HG02885 (cell line): ENCODE measurements around the gene NOTCH1.

Source experiments
- ATAC-seq: cut with Tn5 transposase; IDR thresholded peaks from one replicate; pipeline ENCODE4 v1.9.1; 2021; ENCODE audit warnings: mild to moderate bottlenecking; ENCODE audit not compliant: unreplicated experiment, poor library complexity

The NOTCH1 gene

DNA sequence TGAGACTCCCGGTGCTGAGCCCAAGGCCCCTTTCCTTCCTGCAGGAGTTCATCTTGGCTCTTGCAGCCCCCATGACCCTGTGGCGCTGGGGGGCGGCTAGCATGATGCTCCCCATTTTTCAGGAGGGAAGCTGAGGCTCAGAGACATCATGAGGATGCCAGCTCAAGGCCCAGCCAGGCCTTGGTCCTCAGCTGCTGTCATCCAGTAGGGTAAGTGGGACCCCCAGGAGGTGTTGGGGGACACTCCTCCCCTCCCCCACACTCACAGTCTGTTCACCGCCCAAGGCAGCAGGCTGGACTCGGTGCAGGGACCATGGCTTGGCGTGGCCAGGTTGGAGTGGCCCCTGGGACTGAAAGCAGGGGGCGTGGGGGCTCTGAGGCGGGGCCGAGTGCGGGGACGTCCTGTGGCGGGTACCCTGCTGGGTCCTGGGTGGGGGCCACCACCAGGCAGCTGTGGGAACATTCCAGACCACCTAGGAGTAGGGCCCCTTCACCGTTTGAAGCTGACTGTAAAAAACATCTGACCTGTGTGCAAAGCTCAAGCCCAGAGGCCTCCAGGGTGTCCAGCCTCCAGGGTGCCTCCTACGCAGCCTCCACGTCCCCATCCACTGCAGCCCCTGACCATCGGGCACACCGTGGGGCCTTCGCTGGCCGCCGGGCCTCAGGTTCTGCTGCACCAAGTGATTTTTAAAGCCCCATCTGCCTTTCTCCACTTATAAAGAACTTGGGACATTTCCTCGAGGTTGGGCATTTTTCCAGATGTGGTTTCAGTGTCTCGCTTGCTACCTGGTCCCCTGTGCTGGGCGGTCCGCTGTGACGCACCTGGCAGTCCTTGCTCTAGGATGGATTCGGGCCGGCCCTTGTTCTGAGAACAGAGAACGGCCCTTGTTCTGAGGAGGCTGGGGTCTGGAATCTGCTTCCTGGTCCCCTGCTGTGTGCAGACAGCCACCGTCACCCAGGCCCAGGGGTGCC is 3.4 kb upstream of the NOTCH1 start:
- no peak for ATAC-seq

DNA sequence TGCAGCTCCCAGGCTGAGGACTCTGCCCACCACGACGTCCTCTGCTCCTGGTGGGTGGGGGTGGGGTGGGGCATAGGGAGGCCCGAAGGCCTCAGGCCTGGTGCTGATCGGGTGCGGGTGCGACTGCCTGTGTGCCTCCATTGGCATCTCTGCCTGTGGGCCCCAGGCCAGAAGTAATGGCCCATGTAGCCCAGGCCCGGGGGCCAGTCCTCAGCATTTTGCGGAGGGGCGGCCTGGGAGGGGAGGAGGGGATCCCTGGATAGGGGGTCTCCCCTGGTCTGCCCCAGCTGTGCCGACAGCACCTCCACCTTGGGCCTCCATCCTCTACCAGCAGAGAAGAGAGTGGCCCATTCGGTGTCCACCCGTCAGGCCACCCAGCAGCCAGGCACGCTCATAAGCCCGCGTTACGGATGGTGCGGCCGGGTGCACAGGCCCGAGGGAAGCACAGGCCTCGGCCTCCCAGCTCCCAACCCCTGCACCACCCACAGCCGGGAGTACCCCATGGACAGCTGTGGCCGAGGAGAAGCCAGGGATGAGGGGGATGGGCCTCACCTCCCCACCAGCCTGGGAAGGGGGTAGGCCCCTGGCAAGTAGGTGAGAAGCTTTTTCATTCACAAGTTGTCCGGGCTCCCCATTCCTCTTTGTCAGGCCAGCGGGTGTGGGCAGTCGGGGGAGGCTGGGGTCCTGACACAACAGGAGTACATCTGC is 1.8 kb upstream of the NOTCH1 start:
- ATAC-seq = no peak

DNA sequence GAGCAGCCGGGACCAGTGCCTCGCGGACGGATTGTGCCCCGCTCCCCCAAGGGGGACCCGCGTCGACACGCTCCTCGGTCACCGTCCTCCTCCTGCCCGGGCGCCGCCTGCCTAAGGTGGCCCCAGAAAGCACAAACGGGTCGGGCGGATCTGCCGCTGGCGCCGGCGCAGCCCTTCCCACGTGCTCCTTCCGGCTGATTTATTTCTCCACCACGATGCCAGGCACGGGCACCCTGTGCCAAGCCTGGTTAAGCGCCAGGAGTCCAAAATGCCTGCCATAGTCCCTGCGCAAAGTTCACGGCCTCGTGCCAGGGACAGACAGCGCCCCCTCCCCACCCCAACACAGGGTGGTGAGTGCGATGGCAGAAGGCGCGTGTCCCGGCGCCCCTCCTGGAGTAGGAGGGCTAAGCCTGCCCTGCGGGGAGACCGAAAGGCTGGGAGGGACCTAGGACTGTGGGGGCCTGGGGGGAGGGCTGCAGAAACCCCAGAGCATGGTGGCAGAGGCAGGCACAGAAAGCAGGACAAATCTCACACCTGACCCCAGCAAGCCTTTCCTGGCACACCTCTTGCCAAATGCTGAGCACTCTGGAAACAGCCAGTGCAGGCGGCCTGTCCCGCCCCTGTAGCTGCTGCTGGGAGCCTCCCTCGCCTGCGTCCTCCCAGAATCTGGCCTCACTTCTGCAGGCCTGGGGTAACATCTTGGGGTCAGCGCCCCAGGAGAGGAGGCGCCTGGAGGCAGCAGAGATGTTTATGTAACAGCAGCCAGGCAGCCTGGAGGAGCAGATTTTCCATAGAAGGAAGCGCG is 1.1 kb upstream of the NOTCH1 start:
- ATAC-seq = peak; percentile 1

DNA sequence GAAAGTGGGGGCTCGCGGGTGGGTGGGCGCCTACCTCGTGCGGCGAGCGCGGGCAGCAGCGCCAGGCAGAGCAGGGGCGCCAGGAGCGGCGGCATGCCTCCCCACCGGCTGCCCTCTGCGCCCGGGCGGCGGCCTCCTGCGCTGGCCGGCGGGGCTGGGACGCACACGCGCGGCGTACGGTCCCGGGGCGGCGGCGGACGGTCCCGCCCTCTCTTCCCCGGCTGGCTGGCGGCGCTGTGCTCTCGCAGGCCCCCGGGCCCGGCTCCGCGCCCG is 220 bp downstream of the NOTCH1 start:
- ATAC-seq = no peak

DNA sequence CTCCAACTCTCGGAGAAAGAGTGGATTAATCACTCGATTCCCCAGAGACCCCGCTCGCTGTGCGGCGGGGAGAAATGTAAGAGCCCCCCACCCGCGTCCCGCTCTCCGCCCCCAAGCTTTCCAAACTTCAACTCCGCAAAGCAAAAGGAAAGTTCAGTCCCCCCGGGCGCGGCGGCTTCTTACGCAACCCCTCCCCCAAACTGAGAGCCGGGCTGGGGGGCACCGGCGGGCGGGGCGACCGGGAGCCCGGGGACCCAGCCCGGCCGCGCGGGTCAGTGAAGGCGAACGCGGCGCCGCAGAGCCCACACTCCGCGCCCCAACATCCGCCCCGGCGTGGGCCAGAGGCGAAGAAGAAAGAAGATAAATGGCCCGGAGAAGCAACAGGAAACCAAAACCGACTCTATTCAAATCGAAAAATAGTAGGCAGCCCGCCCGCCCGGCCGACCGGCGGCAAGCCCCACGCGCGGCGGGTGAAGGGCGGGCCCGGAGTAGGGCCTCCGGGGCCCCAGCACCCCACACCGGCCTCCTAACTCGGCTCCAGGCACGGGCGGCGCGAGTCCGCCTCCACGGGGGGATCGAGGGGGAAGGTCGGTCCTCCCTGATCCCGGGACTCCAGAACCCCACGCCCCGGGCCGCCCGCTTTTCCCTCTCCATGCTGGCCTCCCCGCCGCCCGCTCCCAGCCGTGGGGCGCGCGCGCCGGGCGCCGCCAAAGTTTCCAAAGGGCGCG is 720 bp downstream of the NOTCH1 start:
- peak; percentile 22 for ATAC-seq

DNA sequence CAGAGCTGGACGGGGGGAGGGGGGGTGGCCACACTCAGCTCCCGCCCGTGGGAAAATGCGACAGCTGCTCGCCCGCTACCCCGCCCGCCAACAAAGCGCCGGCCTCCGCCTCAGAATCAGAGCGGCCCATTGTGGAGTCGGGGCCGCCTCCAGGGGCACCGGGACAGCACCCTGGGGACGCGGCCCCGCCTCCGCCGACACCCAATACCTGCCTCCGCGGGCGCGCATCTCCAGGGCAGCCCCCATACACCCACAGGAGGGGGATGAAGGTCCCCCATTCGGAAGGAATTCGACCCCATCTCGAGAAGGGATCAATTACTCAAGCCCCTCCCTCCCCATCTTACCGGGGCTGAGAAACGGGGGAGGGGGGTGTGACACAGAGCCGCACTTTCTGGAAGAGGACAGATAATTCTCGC is 1.3 kb downstream of the NOTCH1 start:
- ATAC-seq = no peak

DNA sequence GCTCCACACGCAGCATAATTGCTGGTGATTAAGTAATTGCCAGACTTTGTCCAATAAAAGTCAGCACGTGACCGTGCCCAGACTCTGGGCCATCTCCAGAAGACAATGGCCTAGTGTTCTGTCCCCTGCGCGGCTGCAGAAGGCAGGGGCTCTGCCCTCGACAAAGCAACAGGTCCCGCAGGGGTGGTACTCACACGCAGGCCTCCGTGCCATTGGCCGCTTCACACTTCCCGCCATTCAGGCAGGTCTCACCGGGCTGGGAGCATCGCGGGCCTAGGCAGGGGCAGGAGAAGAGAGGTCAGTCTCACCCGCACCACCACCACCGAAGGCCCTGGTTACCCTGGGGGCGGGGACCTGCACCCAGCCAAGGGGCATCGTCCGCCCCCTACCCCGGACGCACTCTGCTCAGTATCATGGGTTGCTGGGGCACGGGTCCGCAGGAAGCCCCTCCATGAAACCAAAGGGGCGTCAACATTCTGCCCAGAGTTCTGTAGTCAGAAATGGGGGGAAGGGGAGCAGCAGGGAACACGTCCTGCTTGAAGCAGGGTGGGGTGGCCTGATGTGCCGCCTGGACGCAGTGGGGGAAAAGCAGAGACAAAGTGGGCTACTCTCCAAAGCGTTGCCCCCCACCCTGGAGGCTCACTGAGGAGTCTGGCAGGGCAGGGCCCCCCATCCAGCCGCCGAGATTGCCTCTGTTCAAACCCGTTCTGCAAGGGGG is 1.9 kb downstream of the NOTCH1 start:
- no peak for ATAC-seq

DNA sequence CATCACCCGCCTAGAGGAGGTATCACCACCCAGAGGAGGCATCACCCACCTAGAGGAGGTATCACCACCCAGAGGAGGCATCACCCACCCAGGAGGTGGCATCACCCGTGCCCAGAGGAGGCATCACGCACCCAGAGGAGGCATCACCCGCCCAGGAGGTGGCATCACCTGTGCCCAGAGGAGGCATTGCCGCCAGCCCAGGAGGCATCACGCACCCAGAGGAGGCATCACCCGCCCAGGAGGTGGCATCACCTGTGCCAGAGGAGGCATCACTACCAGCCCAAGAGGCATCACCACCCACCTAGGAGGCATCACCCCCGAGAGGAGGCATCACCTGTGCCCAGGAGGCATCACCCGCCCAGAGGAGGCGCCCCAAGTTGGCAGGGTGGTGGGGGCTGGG is 2.6 kb downstream of the NOTCH1 start:
- no peak for ATAC-seq

DNA sequence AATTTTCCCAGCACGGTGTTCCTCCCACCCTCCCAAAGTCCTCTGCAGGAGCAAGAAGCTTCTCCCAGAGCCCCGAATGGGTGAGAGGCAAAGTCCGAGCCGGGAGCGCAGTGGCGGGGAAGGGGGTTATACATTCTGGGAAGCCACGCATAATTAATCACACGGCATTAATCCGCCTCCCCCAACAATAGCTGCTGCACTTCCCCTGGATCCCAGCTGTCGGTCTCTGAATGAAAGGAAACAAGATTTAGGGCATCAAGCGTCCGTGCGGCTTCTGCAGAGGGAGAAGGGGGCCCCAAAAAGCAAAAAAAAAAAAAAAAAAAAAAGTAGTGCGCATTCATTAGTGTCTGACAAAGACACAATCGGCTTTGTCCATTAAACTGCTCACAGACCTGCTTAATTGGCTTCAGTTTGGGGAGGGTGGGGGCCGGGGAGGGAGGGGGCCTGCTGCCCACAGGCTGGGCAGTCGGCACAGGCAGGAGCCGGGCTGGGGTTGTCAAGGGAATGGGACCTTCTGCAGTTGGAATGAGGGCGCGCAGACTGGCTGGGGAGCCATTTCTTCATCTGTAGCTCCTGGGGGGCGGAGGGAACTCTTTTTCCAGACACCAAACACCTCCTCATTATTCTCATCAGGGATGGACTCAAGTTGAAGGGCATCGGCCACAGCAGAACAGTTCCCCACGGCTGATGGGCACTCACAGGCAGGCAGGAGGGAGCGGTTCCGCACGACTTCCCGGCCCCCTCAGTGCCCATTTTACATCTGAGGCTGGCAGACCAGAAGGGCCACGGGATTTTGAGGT is 3.4 kb downstream of the NOTCH1 start:
- no peak for ATAC-seq

DNA sequence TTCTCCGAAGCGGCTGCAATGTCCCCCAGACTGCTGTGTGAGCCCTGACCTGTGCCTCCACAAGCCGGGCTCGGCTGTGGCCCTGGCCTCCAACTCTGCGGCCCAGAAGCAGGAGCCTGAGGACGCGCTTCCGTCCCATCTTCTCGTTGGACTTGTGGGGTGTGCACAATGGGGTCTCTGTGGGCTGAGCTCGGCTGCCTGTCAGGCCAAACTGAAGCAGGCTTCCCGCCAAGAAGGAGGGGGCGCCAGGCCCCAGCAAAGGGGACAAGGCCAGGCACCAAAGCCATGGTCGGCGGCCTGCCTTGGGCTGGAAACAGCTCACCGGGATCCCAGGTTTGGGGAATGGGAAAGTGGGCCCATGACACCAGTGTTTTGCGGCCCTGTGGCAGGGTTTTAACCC is 4.1 kb downstream of the NOTCH1 start:
- no peak for ATAC-seq

DNA sequence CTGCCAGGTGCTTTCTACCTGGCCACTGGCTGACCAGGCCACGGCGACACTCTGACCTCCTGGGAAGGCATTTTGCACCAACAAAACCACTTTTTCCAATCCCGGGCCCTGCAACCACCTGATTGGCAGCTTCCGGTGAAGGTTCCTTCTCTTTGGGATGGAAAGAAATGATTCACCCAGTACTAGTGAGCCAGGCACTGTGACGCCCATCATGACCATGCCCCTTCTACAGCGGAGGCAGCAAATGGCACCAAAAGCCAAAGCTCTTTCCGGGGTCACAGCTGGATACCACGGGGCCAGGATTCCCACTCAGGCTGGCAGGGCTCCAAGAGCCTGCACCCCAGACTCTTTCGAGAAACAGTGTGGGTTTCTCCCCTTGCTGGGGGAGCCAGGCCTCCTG is 4.7 kb downstream of the NOTCH1 start:
- ATAC-seq = no peak

DNA sequence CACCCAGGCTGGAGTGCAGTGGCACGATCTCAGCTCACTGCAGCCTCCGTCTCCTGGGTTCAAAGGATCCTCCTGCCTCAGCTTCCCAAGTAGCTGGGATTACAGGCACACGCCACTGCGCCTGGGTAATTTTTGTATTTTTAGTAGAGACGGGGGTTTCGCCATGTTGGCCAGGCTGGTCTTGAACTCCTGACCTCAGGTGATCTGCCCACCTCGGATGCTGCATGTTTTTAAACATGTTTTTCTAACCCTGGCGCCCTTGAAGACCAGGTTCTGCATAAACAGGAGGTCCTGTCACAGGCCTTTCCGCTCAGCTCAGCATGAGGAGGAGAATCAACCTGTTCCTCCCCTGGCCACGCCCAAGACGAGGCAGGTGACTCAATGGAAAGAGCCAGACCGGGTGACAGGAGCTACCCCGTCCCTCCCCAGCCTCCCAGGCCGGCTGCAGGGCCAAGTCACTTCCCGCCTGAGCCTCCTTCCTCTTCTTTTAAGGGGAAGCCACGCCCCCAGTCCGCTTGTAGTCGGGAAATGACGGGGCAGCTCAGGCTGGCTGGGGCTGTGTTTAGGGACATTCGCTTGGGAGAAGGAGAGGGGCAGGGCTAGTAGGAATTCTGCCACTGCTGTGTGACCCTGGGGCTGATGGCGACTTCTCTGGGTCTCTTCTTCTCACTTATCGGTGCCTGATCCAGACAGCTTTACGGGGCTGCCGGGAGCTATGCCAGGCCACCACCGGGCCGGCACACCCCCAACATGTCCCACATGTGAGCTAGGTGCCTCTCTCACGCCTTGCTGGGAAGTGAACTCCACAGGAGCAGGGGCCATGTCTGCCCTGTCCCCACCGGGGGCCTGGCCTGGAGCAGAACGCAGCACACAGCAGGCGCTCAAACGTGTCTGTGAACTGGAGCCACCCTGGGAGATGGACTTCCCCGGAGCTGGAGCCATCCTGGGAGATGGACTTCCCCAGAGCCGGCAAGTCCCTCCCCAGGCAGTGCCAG is 6.1 kb downstream of the NOTCH1 start:
- ATAC-seq = no peak

DNA sequence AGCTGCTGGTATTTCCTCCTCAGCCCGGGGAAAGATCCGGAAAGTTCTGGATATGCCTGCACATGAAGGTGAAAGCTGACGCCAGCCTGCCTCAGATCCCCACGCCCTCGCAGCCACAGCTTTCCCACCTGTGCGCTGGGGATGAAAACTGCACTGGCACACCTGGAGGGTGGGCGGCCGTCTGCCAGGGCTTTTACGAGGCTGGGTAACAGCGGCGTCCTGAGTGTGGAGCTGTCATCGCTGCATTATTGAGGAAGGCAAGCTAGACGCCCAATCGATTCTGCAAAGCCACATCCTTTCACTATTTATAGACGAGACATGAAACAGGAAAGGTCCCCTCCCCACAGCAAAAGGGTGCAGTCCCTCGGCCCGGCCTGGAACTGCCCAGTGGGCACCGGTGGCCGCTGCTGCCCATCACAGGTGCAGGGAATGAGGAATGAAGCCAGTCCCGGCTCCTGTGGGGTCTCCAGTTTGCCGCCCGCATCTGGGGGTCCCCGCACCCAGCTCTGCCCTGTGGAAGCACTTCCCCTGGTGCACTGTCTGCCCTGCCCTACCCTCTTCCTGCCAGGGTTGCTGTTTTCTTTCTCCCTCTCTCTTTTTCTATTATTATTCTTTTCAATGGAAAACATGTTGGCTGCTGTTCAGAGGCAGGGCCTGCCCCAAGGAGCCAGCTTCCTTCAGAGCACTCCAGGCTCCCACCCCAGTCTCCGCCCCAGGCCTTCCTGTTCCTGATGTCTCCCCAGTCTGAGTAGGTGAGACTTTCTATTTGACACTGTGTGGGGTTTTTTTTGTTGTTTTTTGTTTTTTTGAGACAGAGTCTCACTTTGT is 7.0 kb downstream of the NOTCH1 start:
- ATAC-seq = no peak

DNA sequence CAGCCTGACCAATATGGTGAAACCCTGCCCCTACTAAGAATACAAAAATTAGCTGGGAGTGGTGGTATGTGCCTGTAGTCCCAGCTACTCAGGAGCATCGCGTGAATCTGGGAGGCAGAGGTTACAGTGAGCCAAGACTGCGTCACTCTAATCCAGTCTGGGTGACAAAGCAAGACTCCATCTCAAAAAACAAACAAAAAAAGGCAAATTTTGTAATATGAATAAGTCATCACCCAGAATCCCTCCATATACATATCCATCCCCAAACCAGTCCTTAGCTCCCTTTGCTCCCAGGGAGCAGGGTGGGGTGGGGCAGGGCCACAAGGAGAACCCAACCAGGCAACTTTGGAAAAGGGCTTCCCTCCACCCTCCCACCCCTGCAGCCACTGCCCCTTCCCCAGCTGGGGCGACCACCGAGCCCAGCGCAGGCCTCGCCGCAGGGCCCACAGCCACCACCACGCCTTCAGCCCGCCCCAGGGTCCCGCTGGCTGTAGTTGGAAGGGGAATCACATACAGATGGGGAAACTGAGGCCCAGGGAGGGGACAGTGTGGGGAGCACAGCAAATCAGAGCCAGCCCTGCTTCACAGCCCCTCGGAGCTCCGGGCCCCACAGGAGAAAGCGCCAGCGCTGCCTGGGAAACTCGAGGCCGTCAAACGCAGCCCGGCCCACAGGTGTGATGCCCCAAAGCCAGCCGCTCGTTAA is 7.8 kb downstream of the NOTCH1 start:
- ATAC-seq = no peak

DNA sequence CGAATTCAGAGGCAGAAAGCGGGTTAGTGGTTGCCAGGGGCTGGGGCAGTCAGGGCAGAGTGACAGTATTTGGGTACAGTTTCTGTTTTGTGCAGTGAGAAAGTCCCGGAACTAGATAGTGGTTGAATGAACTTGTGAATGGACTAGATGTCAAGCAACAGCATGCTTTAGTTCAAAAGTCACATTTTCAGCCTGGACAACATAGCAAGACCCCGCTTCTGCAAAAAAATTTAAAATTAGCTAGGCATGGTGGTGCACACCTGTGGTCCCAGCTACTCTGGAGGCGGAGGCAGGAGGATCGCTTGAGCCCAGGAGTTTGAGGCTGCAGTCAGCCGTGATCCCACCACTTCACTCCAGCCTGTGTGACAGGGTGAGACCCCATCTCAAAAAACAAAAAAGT is 8.4 kb downstream of the NOTCH1 start:
- ATAC-seq = no peak

DNA sequence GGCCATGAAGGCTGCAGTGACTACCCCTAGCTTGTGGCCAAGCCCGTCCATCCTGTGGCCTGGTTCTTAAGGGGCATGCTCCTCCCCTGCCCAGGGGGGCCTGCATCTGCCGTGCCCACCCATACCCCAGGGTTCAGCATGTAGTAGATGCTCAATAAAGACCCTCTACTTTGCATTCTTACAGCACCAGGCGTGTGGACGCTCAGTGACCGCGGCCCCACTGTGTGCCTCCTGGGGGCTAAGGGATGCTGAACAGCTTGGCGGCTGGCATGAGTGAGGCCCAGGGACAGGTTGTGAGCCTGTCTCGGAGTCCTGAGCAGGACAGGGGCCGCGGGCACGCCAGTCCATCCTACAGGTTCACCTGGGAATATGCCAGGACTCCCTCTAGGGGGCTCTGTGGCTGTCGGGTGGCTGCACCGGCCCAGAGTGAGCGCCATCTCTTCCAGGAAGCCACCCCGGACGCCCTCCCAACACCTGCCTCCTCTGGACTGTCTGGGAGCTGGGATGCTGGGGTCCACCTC is 9.1 kb downstream of the NOTCH1 start:
- no peak for ATAC-seq
